B cell (primary cell): ENCODE measurements around the gene EPAS1.

Experiments used
- EZH2 ChIP-seq: IDR thresholded peaks from 2 replicates; pipeline ENCODE4 v1.6.1; 2012; ENCODE audit warnings: borderline replicate concordance, low read depth, mild to moderate bottlenecking, moderate library complexity, low read length; ENCODE audit not compliant: insufficient read depth, poor library complexity, severe bottlenecking
- TF ChIP-seq, protein P1 (sequence below): fragments of 200-600 bp; IDR thresholded peaks from one replicate; pipeline ENCODE4 v1.8.0; 2022; ENCODE audit warnings: antibody characterized with exemption, mild to moderate bottlenecking

DNA sequence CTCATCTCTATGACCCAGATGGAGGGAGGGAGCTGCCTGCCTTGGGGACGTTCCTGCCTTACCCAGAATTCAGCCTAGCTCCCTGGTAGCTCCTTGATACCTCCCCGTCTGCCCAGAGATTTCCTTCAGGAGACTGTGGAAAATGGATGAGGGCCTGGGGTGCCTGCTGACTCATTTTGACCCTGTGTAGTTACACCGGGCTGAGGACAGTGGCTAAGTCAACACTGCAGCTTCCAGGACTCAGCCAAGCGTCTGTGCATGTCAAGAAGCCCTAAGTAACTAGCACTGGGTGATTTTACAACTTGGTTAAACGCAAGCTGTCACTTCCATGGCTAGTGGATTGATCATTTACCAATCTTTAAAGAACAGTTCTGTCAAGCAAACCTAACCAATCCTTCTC, 23.3 kb upstream of the EPAS1 start:
- TF ChIP-seq, protein P1, sequence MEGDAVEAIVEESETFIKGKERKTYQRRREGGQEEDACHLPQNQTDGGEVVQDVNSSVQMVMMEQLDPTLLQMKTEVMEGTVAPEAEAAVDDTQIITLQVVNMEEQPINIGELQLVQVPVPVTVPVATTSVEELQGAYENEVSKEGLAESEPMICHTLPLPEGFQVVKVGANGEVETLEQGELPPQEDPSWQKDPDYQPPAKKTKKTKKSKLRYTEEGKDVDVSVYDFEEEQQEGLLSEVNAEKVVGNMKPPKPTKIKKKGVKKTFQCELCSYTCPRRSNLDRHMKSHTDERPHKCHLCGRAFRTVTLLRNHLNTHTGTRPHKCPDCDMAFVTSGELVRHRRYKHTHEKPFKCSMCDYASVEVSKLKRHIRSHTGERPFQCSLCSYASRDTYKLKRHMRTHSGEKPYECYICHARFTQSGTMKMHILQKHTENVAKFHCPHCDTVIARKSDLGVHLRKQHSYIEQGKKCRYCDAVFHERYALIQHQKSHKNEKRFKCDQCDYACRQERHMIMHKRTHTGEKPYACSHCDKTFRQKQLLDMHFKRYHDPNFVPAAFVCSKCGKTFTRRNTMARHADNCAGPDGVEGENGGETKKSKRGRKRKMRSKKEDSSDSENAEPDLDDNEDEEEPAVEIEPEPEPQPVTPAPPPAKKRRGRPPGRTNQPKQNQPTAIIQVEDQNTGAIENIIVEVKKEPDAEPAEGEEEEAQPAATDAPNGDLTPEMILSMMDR = no peak
- no peak for TF ChIP-seq EZH2
